Measurements from ENCODE around the gene ZFR.
"Not testable (repeated sequence)": the region's sequence is repeated elsewhere in the genome, so short reads cannot be mapped to it uniquely, and the experiment has no call there.

Gene ZFR

GRCh38 chr5:32403760-32404159, 40.8 kb downstream of the ZFR start:
- DNase-seq = no peak

- DNase-seq = no peak
Measured at GRCh38 chr5:32400401-32400800, 44.1 kb downstream of the ZFR start.

GRCh38 chr5:32398754-32399153, 45.8 kb downstream of the ZFR start:
- DNase-seq = not testable (repeated sequence)

GRCh38 chr5:32394981-32395380, 49.6 kb downstream of the ZFR start:
- DNase-seq = no peak

- DNase-seq = no peak
Measured at GRCh38 chr5:32392039-32392438, 52.5 kb downstream of the ZFR start.

- no peak for DNase-seq
Measured at GRCh38 chr5:32390819-32391591, 53.5 kb downstream of the ZFR start.

GRCh38 chr5:32388432-32389129, 56.0 kb downstream of the ZFR start:
- DNase-seq = no peak

- DNase-seq = no peak
Measured at GRCh38 chr5:32387841-32388240, 56.7 kb downstream of the ZFR start.

- DNase-seq = no peak
Measured at GRCh38 chr5:32387211-32387610, 57.3 kb downstream of the ZFR start.

GRCh38 chr5:32384621-32385020, 59.9 kb downstream of the ZFR start:
- DNase-seq = no peak

- no peak for DNase-seq
Measured at GRCh38 chr5:32383586-32383985, 61.0 kb downstream of the ZFR start.

- no peak for DNase-seq
Measured at GRCh38 chr5:32383065-32383464, 61.5 kb downstream of the ZFR start.

GRCh38 chr5:32379421-32379820, 65.1 kb downstream of the ZFR start:
- DNase-seq = no peak

GRCh38 chr5:32378966-32379365, 65.6 kb downstream of the ZFR start:
- DNase-seq = no peak

GRCh38 chr5:32369542-32370155, 74.9 kb downstream of the ZFR start:
- no peak for DNase-seq

GRCh38 chr5:32369032-32369431, 75.5 kb downstream of the ZFR start:
- DNase-seq = no peak

GRCh38 chr5:32367271-32367670, 77.3 kb downstream of the ZFR start:
- not testable (repeated sequence) for DNase-seq

- no peak for DNase-seq
Measured at GRCh38 chr5:32365623-32366022, 78.9 kb downstream of the ZFR start.

- no peak for DNase-seq
Measured at GRCh38 chr5:32363030-32363429, 81.5 kb downstream of the ZFR start.

- no peak for DNase-seq
Measured at GRCh38 chr5:32362527-32362926, 82.0 kb downstream of the ZFR start.

- DNase-seq = no peak
Measured at GRCh38 chr5:32360906-32361305, 83.6 kb downstream of the ZFR start.

GRCh38 chr5:32358611-32359010, 85.9 kb downstream of the ZFR start:
- no peak for DNase-seq

GRCh38 chr5:32357658-32358057, 86.9 kb downstream of the ZFR start:
- DNase-seq = no peak

- no peak for DNase-seq
Measured at GRCh38 chr5:32355686-32356085, 88.9 kb downstream of the ZFR start.

Data from DMS 273 treated with DMSO at 0.1 percent for 48 hours (cell line).